Activated CD4-positive, alpha-beta T cell treated with anti-CD3 and anti-CD28 coated beads, Interleukin-2, amount 10 ng/mL, durations not matched to agents 7 days and 5 days (primary cell): ENCODE data around the gene TRPM2. TPM values are rescaled to one million over a fixed set of nuclear protein-coding genes. Genes with fewer than 3 reads are reported as not detected.

Experiments used
- CTCF ChIA-PET: fragments of 350-600 bp; sonication (Branson Sonifier 250); formaldehyde crosslinking; loops from one replicate; lab custom pipeline; 2021; ENCODE audit warnings: antibody characterized with exemption; lab: Charles Lee
- POLR2A ChIA-PET: fragments of 350-600 bp; sonication (Branson Sonifier 250); formaldehyde crosslinking; loops from one replicate; lab custom pipeline; 2021; ENCODE audit warnings: antibody characterized with exemption; lab: Charles Lee
- DNase-seq: peaks from one replicate; pipeline ENCODE4 v3.0.0-alpha.2; 2020
- H3K27ac Mint-ChIP-seq: one replicate; pipeline ENCODE4 v1.8.0; 2021; ENCODE audit warnings: mild to moderate bottlenecking, moderate library complexity, mixed read lengths
- H3K27me3 Mint-ChIP-seq: one replicate; pipeline ENCODE4 v1.8.0; 2021; ENCODE audit warnings: mixed read lengths
- H3K36me3 Mint-ChIP-seq: one replicate; pipeline ENCODE4 v1.8.0; 2021; ENCODE audit warnings: low read depth, mixed read lengths
- H3K4me1 Mint-ChIP-seq: one replicate; pipeline ENCODE4 v1.8.0; 2021; ENCODE audit warnings: mixed read lengths
- H3K4me3 Mint-ChIP-seq: one replicate; pipeline ENCODE4 v1.8.0; 2021; ENCODE audit warnings: mild to moderate bottlenecking, moderate library complexity, mixed read lengths
- H3K9me3 Mint-ChIP-seq: one replicate; pipeline ENCODE4 v1.8.0; 2021; ENCODE audit warnings: mixed read lengths
- total RNA-seq, 2 experiments: library from RNA; stranded (reverse); gene quantifications; one replicate each; pipeline ENCODE4 v1.2.3, GENCODE V29; 2021

Gene TRPM2
- 10 to 100 TPM; 13.9 to 15.2 TPM for total RNA-seq

GRCh38 chr21:44353191-44353970, at the start of gene TRPM2:
TRPM2 (plus strand) TSS chr21:44353621; CDS start chr21:44353701, 80 bp downstream.
- peaks cover 29% of the 10 kb centered on the region for H3K36me3 Mint-ChIP-seq
- peaks cover 57% of the 10 kb centered on the region for H3K4me1 Mint-ChIP-seq
- H3K27me3 Mint-ChIP-seq: peaks cover 14% of the 10 kb centered on the region
- peak within 1 kb of the TSS; percentile 88 for H3K27ac Mint-ChIP-seq
- peak within 1 kb of the TSS; percentile 73 for H3K4me3 Mint-ChIP-seq
- H3K9me3 Mint-ChIP-seq: peaks cover 2% of the 10 kb centered on the region
- CTCF ChIA-PET: interaction anchor here (0.6 to 2.1 kb wide), 6 partner anchors 9 to 491 kb away, joined by 3 to 7 read pairs (median 5); no protein-coding TSS in a partner anchor
- DNase-seq: peak; percentile 57
- POLR2A ChIA-PET: no interaction called here

- H3K27ac Mint-ChIP-seq: peak overlapping the region; percentile 84
- POLR2A ChIA-PET: no interaction called here
- no peaks in the 10 kb centered on the region for H3K9me3 Mint-ChIP-seq
- peaks cover 43% of the 10 kb centered on the region for H3K4me1 Mint-ChIP-seq
- no peak for DNase-seq
- no peak overlapping the region for H3K4me3 Mint-ChIP-seq
- H3K27me3 Mint-ChIP-seq: no peaks in the 10 kb centered on the region
- H3K36me3 Mint-ChIP-seq: peaks cover 22% of the 10 kb centered on the region
- CTCF ChIA-PET: interaction anchor here (1.2 to 1.5 kb wide), 3 partner anchors 9 to 18 kb away, joined by 3 to 5 read pairs (median 3); no protein-coding TSS in a partner anchor
Observed at GRCh38 chr21:44304011-44304616, 49.3 kb upstream of the TRPM2 start.

GRCh38 chr21:44304877-44305293, 48.5 kb upstream of the TRPM2 start:
- H3K4me3 Mint-ChIP-seq: no peak overlapping the region

GRCh38 chr21:44305691-44306090, 47.7 kb upstream of the TRPM2 start:
- Mint-ChIP-seq H3K9me3 (no peaks in the 10 kb centered on the region), H3K27ac (no peak overlapping the region), H3K4me3 (no peak overlapping the region), H3K36me3 (peaks cover 23% of the 10 kb centered on the region), H3K27me3 (no peaks in the 10 kb centered on the region), H3K4me1 (peaks cover 38% of the 10 kb centered on the region)
- DNase-seq: no peak
- ChIA-PET CTCF (interaction anchor here (0.6 kb wide), 1 partner anchor 238 kb away, joined by 4 read pairs; no protein-coding TSS in a partner anchor), POLR2A (no interaction called here)

More at GRCh38 chr21:44304877-44305293, 48.5 kb upstream of the TRPM2 start:
- peak; percentile 54 for DNase-seq
- ChIA-PET CTCF (interaction anchor here (1.2 to 1.5 kb wide), 3 partner anchors 8 to 17 kb away, joined by 3 to 5 read pairs (median 3); no protein-coding TSS in a partner anchor), POLR2A (no interaction called here)
- Mint-ChIP-seq H3K27ac (peak overlapping the region; percentile 54), H3K27me3 (no peaks in the 10 kb centered on the region), H3K4me1 (peaks cover 39% of the 10 kb centered on the region), H3K36me3 (peaks cover 23% of the 10 kb centered on the region), H3K9me3 (no peaks in the 10 kb centered on the region)

GRCh38 chr21:44306936-44307704, 46.3 kb upstream of the TRPM2 start:
- Mint-ChIP-seq H3K9me3 (no peaks in the 10 kb centered on the region), H3K4me1 (peaks cover 24% of the 10 kb centered on the region), H3K36me3 (peaks cover 29% of the 10 kb centered on the region), H3K27ac (no peak overlapping the region), H3K27me3 (no peaks in the 10 kb centered on the region), H3K4me3 (no peak overlapping the region)
- no peak for DNase-seq
- POLR2A ChIA-PET: no interaction called here
- CTCF ChIA-PET: interaction anchor here (1.3 kb wide), 1 partner anchor 9 kb away, joined by 3 read pairs; no protein-coding TSS in a partner anchor

GRCh38 chr21:44310628-44311507, 42.6 kb upstream of the TRPM2 start:
- no peak for DNase-seq
- peaks cover 22% of the 10 kb centered on the region for H3K36me3 Mint-ChIP-seq
- no peaks in the 10 kb centered on the region for H3K4me1 Mint-ChIP-seq
- ChIA-PET POLR2A (no interaction called here), CTCF (interaction anchor here (1.9 kb wide), 1 partner anchor 13 kb away, joined by 5 read pairs; no protein-coding TSS in a partner anchor)
- H3K4me3 Mint-ChIP-seq: no peak overlapping the region
- no peak overlapping the region for H3K27ac Mint-ChIP-seq
- H3K27me3 Mint-ChIP-seq: no peaks in the 10 kb centered on the region
- no peaks in the 10 kb centered on the region for H3K9me3 Mint-ChIP-seq

GRCh38 chr21:44312089-44312488, 41.3 kb upstream of the TRPM2 start:
- Mint-ChIP-seq H3K27me3 (no peaks in the 10 kb centered on the region), H3K36me3 (peaks cover 25% of the 10 kb centered on the region), H3K27ac (no peak overlapping the region), H3K9me3 (no peaks in the 10 kb centered on the region), H3K4me1 (no peaks in the 10 kb centered on the region), H3K4me3 (no peak overlapping the region)
- ChIA-PET POLR2A (no interaction called here), CTCF (no interaction called here)
- no peak for DNase-seq

- POLR2A ChIA-PET: no interaction called here
- no peak for DNase-seq
- no peak overlapping the region for H3K27ac Mint-ChIP-seq
Observed at GRCh38 chr21:44312716-44313115, 40.7 kb upstream of the TRPM2 start.

GRCh38 chr21:44313451-44313850, 40.0 kb upstream of the TRPM2 start:
- Mint-ChIP-seq H3K27me3 (no peaks in the 10 kb centered on the region), H3K9me3 (no peaks in the 10 kb centered on the region), H3K4me3 (no peak overlapping the region), H3K27ac (no peak overlapping the region), H3K36me3 (peaks cover 16% of the 10 kb centered on the region), H3K4me1 (no peaks in the 10 kb centered on the region)
- CTCF ChIA-PET: interaction anchor here (1.0 to 1.3 kb wide), 2 partner anchors 9 to 16 kb away, joined by 3 to 5 read pairs; no protein-coding TSS in a partner anchor
- POLR2A ChIA-PET: no interaction called here
- DNase-seq: no peak

More at GRCh38 chr21:44312716-44313115, 40.7 kb upstream of the TRPM2 start:
- H3K27me3 Mint-ChIP-seq: no peaks in the 10 kb centered on the region
- peaks cover 23% of the 10 kb centered on the region for H3K36me3 Mint-ChIP-seq
- H3K4me3 Mint-ChIP-seq: no peak overlapping the region
- H3K9me3 Mint-ChIP-seq: no peaks in the 10 kb centered on the region
- H3K4me1 Mint-ChIP-seq: no peaks in the 10 kb centered on the region
- CTCF ChIA-PET: interaction anchor here (1.0 to 1.3 kb wide), 2 partner anchors 9 to 15 kb away, joined by 3 to 5 read pairs; no protein-coding TSS in a partner anchor

GRCh38 chr21:44314128-44314527, 39.3 kb upstream of the TRPM2 start:
- H3K9me3 Mint-ChIP-seq: no peaks in the 10 kb centered on the region
- H3K4me3 Mint-ChIP-seq: no peak overlapping the region
- no peaks in the 10 kb centered on the region for H3K27me3 Mint-ChIP-seq
- CTCF ChIA-PET: interaction anchor here (1.3 kb wide), 1 partner anchor 16 kb away, joined by 5 read pairs; no protein-coding TSS in a partner anchor
- H3K36me3 Mint-ChIP-seq: peaks cover 13% of the 10 kb centered on the region
- DNase-seq: no peak
- POLR2A ChIA-PET: interaction anchor here (0.6 kb wide), 1 partner anchor 600 kb away, joined by 4 read pairs; no protein-coding TSS in a partner anchor
- H3K4me1 Mint-ChIP-seq: no peaks in the 10 kb centered on the region
- H3K27ac Mint-ChIP-seq: no peak overlapping the region

- ChIA-PET CTCF (no interaction called here), POLR2A (no interaction called here)
- H3K9me3 Mint-ChIP-seq: no peaks in the 10 kb centered on the region
- peaks cover 13% of the 10 kb centered on the region for H3K36me3 Mint-ChIP-seq
- H3K4me1 Mint-ChIP-seq: no peaks in the 10 kb centered on the region
- no peak overlapping the region for H3K4me3 Mint-ChIP-seq
- H3K27ac Mint-ChIP-seq: no peak overlapping the region
- no peaks in the 10 kb centered on the region for H3K27me3 Mint-ChIP-seq
- DNase-seq: no peak
Observed at GRCh38 chr21:44314561-44314960, 38.9 kb upstream of the TRPM2 start.
